T-helper 1 cell treated with Interleukin-12 subunit alpha and Interleukin-12 subunit beta and Interleukin-4 antibody, amounts not matched to agents 30 μg/mL and 1 μg/mL, for 36 hours (primary cell): ENCODE measurements around the gene IGSF21.

Experiments used
- H3K27ac Mint-ChIP-seq: one replicate; pipeline ENCODE4 v1.8.0; 2021; ENCODE audit warnings: mild to moderate bottlenecking, mixed read lengths
- H3K27me3 Mint-ChIP-seq: one replicate; pipeline ENCODE4 v1.8.0; 2021; ENCODE audit warnings: low read depth, mixed read lengths
- H3K36me3 Mint-ChIP-seq: one replicate; pipeline ENCODE4 v1.8.0; 2021; ENCODE audit warnings: low read depth, mixed read lengths
- H3K4me1 Mint-ChIP-seq: one replicate; pipeline ENCODE4 v1.8.0; 2021; ENCODE audit warnings: low read depth, mixed read lengths
- H3K4me3 Mint-ChIP-seq: one replicate; pipeline ENCODE4 v1.8.0; 2021; ENCODE audit warnings: mild to moderate bottlenecking, moderate library complexity, mixed read lengths
- H3K9me3 Mint-ChIP-seq: one replicate; pipeline ENCODE4 v1.8.0; 2021; ENCODE audit warnings: mixed read lengths

Gene IGSF21

DNA sequence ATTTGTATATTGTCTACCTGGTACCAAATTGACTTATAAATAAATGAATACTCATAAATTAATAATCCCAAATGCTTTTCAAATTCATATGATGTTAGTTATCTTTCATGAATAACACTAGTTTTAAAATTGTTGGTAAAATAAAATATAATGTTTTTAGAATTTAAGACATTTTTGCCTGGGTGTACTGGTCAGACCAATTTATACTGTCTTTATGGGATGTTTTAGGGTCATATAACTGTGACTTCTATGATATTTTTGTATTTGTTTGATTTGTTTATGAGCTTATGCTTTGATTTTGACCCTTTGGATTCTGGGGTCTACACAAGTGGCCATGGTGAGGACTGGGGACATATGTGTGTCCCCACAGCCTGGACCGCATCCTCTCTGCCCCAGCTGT, 319.0 kb downstream of the IGSF21 start:
- Mint-ChIP-seq H3K36me3 (no peaks in the 10 kb centered on the region), H3K27me3 (no peaks in the 10 kb centered on the region), H3K4me1 (no peaks in the 10 kb centered on the region), H3K9me3 (no peaks in the 10 kb centered on the region), H3K27ac (no peak overlapping the region), H3K4me3 (no peak overlapping the region)
